Effector CD4-positive, alpha-beta T cell (primary cell): ENCODE measurements around the gene FUNDC1.

ENCODE experiments used
- DNase-seq: peaks from one replicate; pipeline ENCODE4 v3.0.0-alpha.2; 2020

The FUNDC1 gene

GRCh38 chrX:44480591-44480990 is 62.1 kb downstream of the FUNDC1 start:
- DNase-seq, result no peak

GRCh38 chrX:44474410-44474809 is 68.2 kb downstream of the FUNDC1 start:
- no peak for DNase-seq
